OCI-LY1 (cell line): ENCODE data around the gene CRBN.

Experiments
- CTCF ChIP-seq: fragments of 200-600 bp; sonication (generic), shearing (Covaris generic); IDR thresholded peaks from 2 replicates; pipeline ENCODE4 v1.5.1; 2017; ENCODE audit warnings: mild to moderate bottlenecking, antibody characterized with exemption, low read length, moderate library complexity, mixed read lengths
- EZH2 ChIP-seq: fragments of 200-600 bp; sonication (generic), shearing (Covaris generic); IDR thresholded peaks from 2 replicates; pipeline ENCODE4 v1.8.0; 2017; ENCODE audit warnings: borderline replicate concordance, mixed run types, mild to moderate bottlenecking, antibody characterized with exemption, low read length, moderate library complexity, mixed read lengths

GRCh38 chr3:3117651-3118050 lies 61.8 kb downstream of the CRBN start:
- TF ChIP-seq CTCF (no peak), EZH2 (no peak)
